HepG2 (cell line): ENCODE measurements around the gene EEF1A2. TPM values are rescaled to one million over a fixed set of nuclear protein-coding genes. Genes with fewer than 3 reads are reported as not detected.

ENCODE experiments used
- ATAC-seq: fragments of 200-7000 bp; cut with Tn5 transposase; 3 replicates; pipeline ENCODE4 v1.9.1; 2020; ENCODE audit warnings: mild to moderate bottlenecking, moderate library complexity
- BruUV-seq: library from RNA; stranded (reverse); fragments of 400-500 nt; replicated peaks from 2 replicates; lab custom pipeline; 2021; lab: Mats Ljungman, UMichigan
- CTCF ChIA-PET: fragments of 300-600 bp; formaldehyde crosslinking; extraction: SDS; loops from one replicate; lab custom pipeline; 2021; ENCODE audit warnings: low total read pairs, inconsistent platforms, low intra/inter-chr PET ratio; lab: Yijun Ruan, JAX
- POLR2A ChIA-PET: fragments of 350-600 bp; sonication (Branson Sonifier 250); formaldehyde crosslinking; loops from one replicate; lab custom pipeline; 2020; ENCODE audit warnings: antibody characterized with exemption, inconsistent platforms; lab: Yijun Ruan, JAX
- DNase-seq: peaks from one replicate; pipeline ENCODE4 v3.0.0-alpha.2; 2015; ENCODE audit warnings: low spot score
- FAIRE-seq: peaks from 3 replicates; lab custom pipeline; 2011; peaks lifted over from hg19 to GRCh38; lab: Jason Lieb, UNC
- H2AFZ ChIP-seq: one replicate; pipeline ENCODE4 v1.6.1; 2011; ENCODE audit warnings: low read length, inconsistent platforms
- H3K27ac ChIP-seq: fragments of 300-600 bp; 3 replicates; pipeline ENCODE4 v1.8.0; 2011; ENCODE audit warnings: mixed run types, mild to moderate bottlenecking, mixed read lengths, low read length, inconsistent platforms; ENCODE audit not compliant: insufficient read depth; ENCODE audit errors: extremely low read length
- H3K27me3 ChIP-seq, 2 experiments: fragments of 200-600 bp in 1 of 2; 2 replicates in 1 of 2; 3 replicates in 1 of 2; pipeline versions ENCODE4 v1.6.0 to v1.8.0; 2011; ENCODE audit warnings: low read length in 2 of 2, mild to moderate bottlenecking in 2 of 2, moderate library complexity in 2 of 2, inconsistent platforms in 1 of 2; ENCODE audit not compliant: insufficient read depth in 2 of 2, control insufficient read depth in 1 of 2
- H3K36me3 ChIP-seq, 2 experiments: fragments of 200-600 bp in 1 of 2; replicated peaks in 1 of 2; 2 replicates in 1 of 2; 3 replicates in 1 of 2; pipeline versions ENCODE4 v1.5.1 to v1.8.0; 2011; ENCODE audit warnings: low read length in 2 of 2, inconsistent platforms in 1 of 2; ENCODE audit not compliant: insufficient read depth in 2 of 2, control insufficient read depth in 1 of 2
- H3K4me1 ChIP-seq: 2 replicates; pipeline ENCODE4 v1.5.1; 2012; ENCODE audit warnings: low read length, inconsistent platforms; ENCODE audit not compliant: insufficient read depth
- H3K4me2 ChIP-seq: 2 replicates; pipeline ENCODE4 v1.6.0; 2011; ENCODE audit warnings: low read depth, low read length, inconsistent platforms
- H3K4me3 ChIP-seq, 3 experiments: fragments of 200-600 bp in 1 of 3; sonication (generic), shearing (Covaris generic) in 1 of 3; replicated peaks in 1 of 3; 2 replicates each; pipeline ENCODE4 v1.5.1; 2011 to 2016; ENCODE audit warnings: low read length in 3 of 3, inconsistent platforms in 2 of 3, low read depth in 2 of 3, mild to moderate bottlenecking in 2 of 3, control low read depth in 1 of 3, mixed read lengths in 1 of 3; ENCODE audit not compliant: insufficient read depth in 1 of 3
- H3K79me2 ChIP-seq: one replicate; pipeline ENCODE4 v1.6.1; 2011; ENCODE audit warnings: low read length, inconsistent platforms; ENCODE audit not compliant: insufficient read depth
- H3K9ac ChIP-seq: 2 replicates; pipeline ENCODE4 v1.6.0; 2011; ENCODE audit warnings: mild to moderate bottlenecking, low read depth, low read length, inconsistent platforms; ENCODE audit not compliant: insufficient read depth
- H3K9me3 ChIP-seq: 2 replicates; pipeline ENCODE4 v1.5.1; 2012; ENCODE audit warnings: mild to moderate bottlenecking, low read length
- H4K20me1 ChIP-seq: 2 replicates; pipeline ENCODE4 v1.6.0; 2011; ENCODE audit warnings: inconsistent platforms, mild to moderate bottlenecking, low read length, moderate library complexity; ENCODE audit not compliant: insufficient read depth
- ELK4 ChIP-seq: sonication (generic); formaldehyde crosslinking; IDR thresholded peaks from 2 replicates; pipeline ENCODE4 v1.9.0; 2021; ENCODE audit warnings: missing genetic modification reagents, borderline replicate concordance
- EZH2 ChIP-seq: conservative IDR thresholded peaks from 2 replicates; pipeline ENCODE4 v1.6.1; 2012; ENCODE audit warnings: mild to moderate bottlenecking, low read depth, low read length, moderate library complexity
- HNRNPK ChIP-seq: fragments of 200-400 bp; formaldehyde crosslinking; IDR thresholded peaks from 2 replicates; pipeline ENCODE4 v1.6.1; 2018; ENCODE audit warnings: low read length, low read depth, moderate library complexity, mild to moderate bottlenecking; ENCODE audit not compliant: poor library complexity, severe bottlenecking
- PCBP1 ChIP-seq: fragments of 200-400 bp; formaldehyde crosslinking; IDR thresholded peaks from 2 replicates; pipeline ENCODE4 v1.6.1; 2017; ENCODE audit warnings: mild to moderate bottlenecking, low read depth, low read length, borderline replicate concordance
- POGZ ChIP-seq: sonication (generic); formaldehyde crosslinking; IDR thresholded peaks from 2 replicates; pipeline ENCODE4 v1.4.0; 2020; ENCODE audit warnings: mild to moderate bottlenecking, missing genetic modification reagents
- WGBS: methylation state at CpG from one replicate; pipeline ENCODE4 v1.1.6; 2017; ENCODE audit warnings: low lambda C conversion rate; 5-methylcytosine and 5-hydroxymethylcytosine counted together
- in situ Hi-C: cut with HindIII; loops from 2 replicates; pipeline ENCODE4 v1.10.0; 2017; ENCODE audit warnings: low pct_unique_long_range_greater_than_20kb; ENCODE audit not compliant: extremely low pct_ligation_motif_present
- intact Hi-C: fragments of 100-400 bp; cut with micrococcal nuclease; formaldehyde crosslinking; loops from one replicate; pipeline ENCODE4 v1.10.0; 2022; ENCODE audit not compliant: unreplicated experiment
- polyA plus RNA-seq, 8 experiments: library from polyadenylated mRNA; depleted of rRNA in 3 of 8; stranded (reverse) in 7 of 8; unstranded in 1 of 8; fragments of >200 nt; fragmentation: Illumina TruSeq in 4 of 8; extraction: Trizol in 4 of 8; gene quantifications; 2 replicates each; pipeline versions ENCODE4 v1.2.1 to v1.2.3, GENCODE V29; 2011 to 2016; ENCODE audit warnings: low read depth in 4 of 8, missing spikeins in 1 of 8, mixed read lengths in 1 of 8; ENCODE audit not compliant: insufficient read depth in 1 of 8
- total RNA-seq, 5 experiments: library from RNA; depleted of rRNA; stranded (reverse); fragments of >200 nt; fragmentation: Illumina TruSeq; extraction: Trizol; gene quantifications; 2 replicates each; pipeline ENCODE4 v1.2.3, GENCODE V29; 2016; ENCODE audit warnings: low read depth in 1 of 5

The EEF1A2 gene
- total and polyA plus RNA-seq, 2 of the 13 experiments (the other 11 are each of a cell fraction or from before 2014, with no cell fraction given) = 0.44 to 0.87 TPM

GRCh38 chr20:63473555-63474449 lies 25.1 kb downstream of the EEF1A2 start:
- Histone ChIP-seq H4K20me1 (peaks cover 3% of the 10 kb centered on the region; the same call in 1 of the 2 replicates), H3K9me3 (no peaks in the 10 kb centered on the region), H3K4me1 (no peaks in the 10 kb centered on the region), H3K4me3 (no peak overlapping the region), H3K27me3 (peaks cover 35 to 86% of the 10 kb centered on the region in 2 experiments), H2AFZ (no peak overlapping the region), H3K36me3 (no peaks in the 10 kb centered on the region), H3K27ac (no peak overlapping the region), H3K4me2 (no peak overlapping the region), H3K9ac (no peak overlapping the region), H3K79me2 (no peaks in the 10 kb centered on the region)
- in situ Hi-C loops = no loop called here
- DNase-seq = no peak
- TF ChIP-seq EZH2 (0 out of 2 replicates have a peak, but pooled peaks have one; percentile 1), POGZ (CRISPR knock-in tag) (no peak)
- 9% methylated on average over 25 of the region's 30 CpGs for WGBS
- POLR2A ChIA-PET = interaction anchor here (0.6 kb wide), 1 partner anchor 46 kb away, joined by 3 read pairs; no protein-coding TSS in a partner anchor
- CTCF ChIA-PET = no interaction called here
- ATAC-seq = no peak
- no TSS peak for BruUV-seq
- intact Hi-C loops = no loop called here
- FAIRE-seq = no peak

- H3K4me2 ChIP-seq = no peak overlapping the region
- ChIA-PET POLR2A (no interaction called here), CTCF (no interaction called here)
- H3K36me3 ChIP-seq = no peaks in the 10 kb centered on the region
- in situ Hi-C loops = no loop called here
- no peaks in the 10 kb centered on the region for H3K9me3 ChIP-seq
- no peaks in the 10 kb centered on the region for H3K4me1 ChIP-seq
- DNase-seq (no peak), FAIRE-seq (no peak), ATAC-seq (no peak)
- peaks cover 6% of the 10 kb centered on the region; the same call in 1 of the 2 replicates for H4K20me1 ChIP-seq
- peaks cover 40 to 86% of the 10 kb centered on the region in 2 experiments for H3K27me3 ChIP-seq
- H3K4me3 ChIP-seq = no peak overlapping the region
- WGBS = 41% methylated on average over 10 of the region's 13 CpGs
- TF ChIP-seq HNRNPK (peak; percentile 94), PCBP1 (peak; percentile 97; the same call in 1 of the 2 replicates), ELK4 (no peak)
- intact Hi-C loops = no loop called here
- no peaks in the 10 kb centered on the region for H3K79me2 ChIP-seq
- no peak overlapping the region for H3K27ac ChIP-seq
- BruUV-seq = no TSS peak
- no peak overlapping the region for H2AFZ ChIP-seq
- H3K9ac ChIP-seq = no peak overlapping the region
Measured at GRCh38 chr20:63472862-63473390, 26.0 kb downstream of the EEF1A2 start.
